ENCODE results near the gene RRAS2.
"Not testable (repeated sequence)": the region's sequence is repeated elsewhere in the genome, so short reads cannot be mapped to it uniquely, and the experiment has no call there.

The RRAS2 gene

DNA sequence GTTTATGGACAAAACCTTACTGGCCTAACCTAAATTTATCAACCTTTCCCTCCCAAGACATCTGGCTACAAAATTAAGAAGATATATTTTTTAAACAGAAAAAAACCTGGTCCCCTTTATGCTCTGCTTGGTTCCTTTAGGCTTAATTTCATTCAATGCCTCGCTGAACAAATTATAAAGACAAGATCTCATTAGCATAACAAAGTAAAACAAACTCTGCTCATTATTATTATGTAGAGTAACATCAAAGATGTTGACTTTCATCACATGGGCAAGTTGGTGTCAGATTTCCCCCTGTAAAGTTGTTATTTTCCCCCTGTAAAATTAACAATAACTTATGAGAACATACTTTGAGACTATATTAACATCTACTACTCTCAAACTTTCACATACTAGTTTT, 11.0 kb downstream of the RRAS2 start:
- DNase-seq (ENCODE audit: low read depth) = no peak
- TF ChIP-seq, protein P1, sequence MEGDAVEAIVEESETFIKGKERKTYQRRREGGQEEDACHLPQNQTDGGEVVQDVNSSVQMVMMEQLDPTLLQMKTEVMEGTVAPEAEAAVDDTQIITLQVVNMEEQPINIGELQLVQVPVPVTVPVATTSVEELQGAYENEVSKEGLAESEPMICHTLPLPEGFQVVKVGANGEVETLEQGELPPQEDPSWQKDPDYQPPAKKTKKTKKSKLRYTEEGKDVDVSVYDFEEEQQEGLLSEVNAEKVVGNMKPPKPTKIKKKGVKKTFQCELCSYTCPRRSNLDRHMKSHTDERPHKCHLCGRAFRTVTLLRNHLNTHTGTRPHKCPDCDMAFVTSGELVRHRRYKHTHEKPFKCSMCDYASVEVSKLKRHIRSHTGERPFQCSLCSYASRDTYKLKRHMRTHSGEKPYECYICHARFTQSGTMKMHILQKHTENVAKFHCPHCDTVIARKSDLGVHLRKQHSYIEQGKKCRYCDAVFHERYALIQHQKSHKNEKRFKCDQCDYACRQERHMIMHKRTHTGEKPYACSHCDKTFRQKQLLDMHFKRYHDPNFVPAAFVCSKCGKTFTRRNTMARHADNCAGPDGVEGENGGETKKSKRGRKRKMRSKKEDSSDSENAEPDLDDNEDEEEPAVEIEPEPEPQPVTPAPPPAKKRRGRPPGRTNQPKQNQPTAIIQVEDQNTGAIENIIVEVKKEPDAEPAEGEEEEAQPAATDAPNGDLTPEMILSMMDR (IDR thresholded peaks at IDR 0.05; ENCODE audit: insufficient read depth, low read depth, low read length, missing control alignments) = no peak
- no peak overlapping the region for H3K4me3 ChIP-seq (ENCODE audit: low read length)

- DNase-seq (ENCODE audit: low read depth) = no peak
- no peak overlapping the region for H3K4me3 ChIP-seq (ENCODE audit: low read length)
- TF ChIP-seq, protein P1 (IDR thresholded peaks at IDR 0.05; ENCODE audit: insufficient read depth, low read depth, low read length, missing control alignments) = no peak
Observed at GRCh38 chr11:14347494-14347893, 11.5 kb downstream of the RRAS2 start.

DNA sequence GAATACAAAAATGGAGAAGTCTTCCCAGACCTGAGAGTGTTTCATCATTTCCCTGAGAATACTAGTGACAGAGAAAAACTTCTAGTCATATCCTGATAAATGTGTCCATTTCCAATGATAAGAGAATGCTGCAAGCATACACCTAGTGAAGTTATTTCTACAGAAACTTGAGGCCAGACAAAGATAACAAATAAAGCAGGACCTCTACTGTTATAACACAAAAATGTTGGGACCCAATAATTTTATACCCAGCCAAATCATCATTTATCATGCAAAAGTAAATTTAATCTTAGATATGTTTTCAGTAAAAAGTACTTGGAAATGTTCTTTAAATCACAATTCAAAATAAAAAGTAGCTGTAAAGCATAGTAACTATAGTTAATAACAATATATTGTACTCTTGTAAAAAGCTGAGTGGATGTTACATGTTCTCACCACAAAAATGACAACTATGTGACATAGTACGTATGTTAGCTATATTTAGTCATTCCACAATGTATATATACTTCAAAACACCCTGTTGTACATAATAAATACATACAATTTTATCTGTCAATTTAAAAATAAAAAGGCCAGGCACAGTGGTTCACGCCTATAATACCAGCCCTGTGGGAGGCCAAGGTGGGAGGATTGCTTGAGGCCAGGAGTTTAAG, 12.6 kb downstream of the RRAS2 start:
- H3K4me3 ChIP-seq (ENCODE audit: low read length) = no peak overlapping the region
- TF ChIP-seq, protein P1 (IDR thresholded peaks at IDR 0.05; ENCODE audit: insufficient read depth, low read depth, low read length, missing control alignments) = no peak
- no peak for DNase-seq (ENCODE audit: low read depth)

DNA sequence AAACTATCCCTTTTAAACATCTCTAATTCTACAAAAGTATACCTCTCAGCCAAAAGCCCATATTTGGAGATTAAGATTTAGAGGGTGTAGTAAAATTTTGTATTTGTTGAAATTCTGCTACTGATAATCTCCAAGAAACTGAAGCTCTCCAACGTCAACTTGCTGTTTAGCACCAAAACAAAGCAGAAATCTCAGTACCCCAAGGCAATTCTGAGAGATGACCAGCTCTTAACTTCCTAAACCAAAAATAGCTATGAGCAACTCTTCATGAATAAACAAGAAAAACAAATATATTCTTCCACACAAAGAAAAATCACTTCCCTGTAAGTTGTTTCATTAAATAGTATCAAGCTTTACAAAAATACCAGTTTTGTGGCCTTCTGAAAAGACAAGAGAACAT, 13.3 kb downstream of the RRAS2 start:
- no peak for DNase-seq (ENCODE audit: low read depth)
- TF ChIP-seq, protein P1 (IDR thresholded peaks at IDR 0.05; ENCODE audit: insufficient read depth, low read depth, low read length, missing control alignments) = no peak
- H3K4me3 ChIP-seq (ENCODE audit: low read length) = no peak overlapping the region

- not testable (repeated sequence) for H3K4me3 ChIP-seq (ENCODE audit: low read length); DNase-seq (ENCODE audit: low read depth)
Observed at GRCh38 chr11:14345016-14345415, 14.0 kb downstream of the RRAS2 start.

- TF ChIP-seq, protein P1 (IDR thresholded peaks at IDR 0.05; ENCODE audit: insufficient read depth, low read depth, low read length, missing control alignments) = no peak
- H3K4me3 ChIP-seq (ENCODE audit: low read length) = no peak overlapping the region
- DNase-seq (ENCODE audit: low read depth) = peak; percentile 32
Observed at GRCh38 chr11:14342906-14343305, 16.1 kb downstream of the RRAS2 start.

- no peak for DNase-seq (ENCODE audit: low read depth)
- H3K4me3 ChIP-seq (ENCODE audit: low read length) = no peak overlapping the region
- TF ChIP-seq, protein P1 (IDR thresholded peaks at IDR 0.05; ENCODE audit: insufficient read depth, low read depth, low read length, missing control alignments) = no peak
Observed at GRCh38 chr11:14341968-14342367, 17.0 kb downstream of the RRAS2 start.
